SKM-1 (cell line): ENCODE measurements around the gene THOC7.

Experiments used
- DNase-seq: peaks from one replicate; lab custom pipeline; 2025; ENCODE audit not compliant: unreplicated experiment; lab: John Stamatoyannopoulos, UW

Gene THOC7

DNA sequence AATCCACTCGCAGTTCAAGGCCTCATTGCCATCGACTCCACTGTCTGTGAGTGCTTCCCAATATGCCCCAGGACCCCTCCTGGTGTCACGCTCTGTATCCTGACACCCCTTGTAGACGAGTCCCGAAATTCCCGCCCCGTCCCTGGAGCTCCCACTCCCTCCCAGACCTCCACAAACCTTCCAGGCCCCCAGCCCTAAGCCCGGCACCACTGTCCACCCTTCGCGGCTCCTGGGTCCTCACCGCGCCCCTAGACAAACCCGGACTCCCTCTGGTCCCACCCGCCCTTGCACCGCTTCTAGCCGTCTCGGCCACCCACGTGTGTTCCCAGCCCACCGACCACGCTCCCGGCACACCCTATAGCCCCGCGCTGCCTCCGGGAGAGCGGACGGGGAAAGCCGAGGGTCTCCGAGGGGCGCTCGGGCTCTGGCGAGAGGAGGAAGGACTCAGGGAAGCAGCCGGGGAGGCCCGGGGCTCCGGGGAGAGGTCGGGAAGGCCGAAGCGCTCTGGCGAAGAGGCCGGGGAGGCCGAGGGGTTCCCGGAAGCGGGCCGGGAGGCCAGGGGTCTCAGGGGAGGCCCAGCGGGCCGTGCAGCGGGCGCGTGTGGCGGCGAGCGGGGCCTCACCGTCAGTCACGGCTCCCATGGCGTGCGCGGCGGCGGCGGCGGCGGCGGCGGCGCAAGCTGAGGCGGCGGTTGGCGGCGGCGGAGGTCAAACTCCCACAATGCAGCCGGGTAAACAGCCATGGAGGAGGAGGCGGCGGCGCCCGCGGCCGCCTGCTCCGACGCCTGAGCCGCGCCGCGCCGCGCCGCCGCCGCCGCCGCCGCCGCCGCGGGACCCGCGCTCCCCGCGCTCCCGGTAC lies at the start of gene THOC7, which contains the start of gene ATXN7:
Gene THOC7 (minus strand): TSS at position 656 of the 858 bp plus-strand sequence. CDS start 15 bp downstream, at position 641.
Gene ATXN7 (plus strand): TSS at position 718 of the 858 bp plus-strand sequence. CDS start 48,732 bp downstream, outside the sequence.
- DNase-seq: no peak

DNA sequence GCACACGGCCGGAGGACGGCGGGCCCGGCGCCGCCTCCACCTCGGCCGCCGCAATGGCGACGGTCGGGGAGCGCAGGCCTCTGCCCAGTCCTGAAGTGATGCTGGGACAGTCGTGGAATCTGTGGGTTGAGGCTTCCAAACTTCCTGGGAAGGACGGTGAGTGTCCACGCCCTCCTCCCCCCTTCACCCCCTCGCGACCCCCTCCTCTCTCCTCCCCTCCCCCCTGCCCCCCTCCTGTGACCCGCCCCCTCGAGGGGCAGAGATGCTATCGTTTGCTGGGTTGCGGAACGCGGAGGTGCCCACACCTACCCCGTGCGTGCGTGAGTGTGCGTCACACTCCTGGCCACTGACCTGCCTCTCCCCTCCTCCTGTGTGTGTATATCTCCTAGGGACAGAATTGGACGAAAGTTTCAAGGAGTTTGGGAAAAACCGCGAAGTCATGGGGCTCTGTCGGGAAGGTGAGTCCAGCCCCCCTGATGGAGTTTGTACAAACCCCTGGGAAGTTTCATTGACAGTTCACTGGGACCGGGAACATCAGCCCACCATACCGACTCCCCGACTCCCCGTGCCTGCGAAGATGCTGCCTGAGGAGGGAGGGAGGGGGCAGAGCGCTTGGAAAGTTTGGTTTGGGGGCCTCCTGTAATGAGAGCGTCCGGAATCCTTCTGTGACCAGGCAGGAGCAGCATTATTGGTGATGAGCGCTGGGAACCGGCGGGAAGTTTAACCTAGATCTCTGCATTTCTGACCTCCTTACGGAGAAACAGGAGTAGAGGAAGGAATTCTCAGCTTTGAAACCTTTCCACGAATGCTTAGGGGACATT lies 49.4 kb upstream of the THOC7 start:
- DNase-seq: no peak

DNA sequence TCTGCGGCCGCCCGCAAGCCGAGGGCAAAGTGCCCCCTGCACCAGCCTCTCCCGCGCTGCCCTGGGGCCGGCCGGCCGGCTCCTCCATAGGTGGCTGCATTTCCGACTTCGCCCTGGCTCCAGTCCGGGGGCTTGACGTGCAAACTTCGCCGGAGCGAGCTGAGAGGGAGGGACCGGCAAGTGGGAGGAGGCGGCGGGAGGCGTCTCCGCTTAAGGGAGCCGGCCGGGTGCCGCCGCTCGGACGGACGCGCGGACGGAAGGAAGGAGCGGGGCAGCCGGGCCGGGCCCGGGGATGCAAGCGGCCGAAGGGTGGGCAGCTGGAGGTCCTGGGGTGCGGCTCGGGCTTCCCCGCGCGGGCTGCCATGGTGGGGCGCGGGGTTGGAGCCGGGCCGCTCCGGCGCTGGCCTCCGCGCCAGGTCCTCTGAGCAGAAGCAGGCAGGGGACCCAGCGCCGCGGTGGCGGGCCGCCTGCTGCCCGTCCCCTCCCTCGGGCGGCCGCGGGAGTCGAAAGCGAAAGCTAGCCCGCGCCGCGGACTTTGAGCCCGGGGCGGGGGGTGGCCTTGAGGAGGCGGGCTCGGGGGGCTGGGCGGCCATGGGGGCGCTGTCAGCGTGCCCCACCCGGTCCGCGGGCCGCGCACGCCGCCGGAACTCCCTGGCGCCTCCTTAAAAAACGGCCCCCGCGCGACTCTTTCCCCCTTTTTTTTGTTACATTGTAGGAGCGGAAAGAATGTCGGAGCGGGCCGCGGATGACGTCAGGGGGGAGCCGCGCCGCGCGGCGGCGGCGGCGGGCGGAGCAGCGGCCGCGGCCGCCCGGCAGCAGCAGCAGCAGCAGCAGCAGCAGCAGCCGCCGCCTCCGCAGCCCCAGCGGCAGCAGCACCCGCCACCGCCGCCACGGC lies 48.5 kb upstream of the THOC7 start, which contains the start of gene SCAANT1:
Gene SCAANT1 (minus strand): TSS at position 511 of the 895 bp plus-strand sequence.
- DNase-seq: peak; percentile 70

DNA sequence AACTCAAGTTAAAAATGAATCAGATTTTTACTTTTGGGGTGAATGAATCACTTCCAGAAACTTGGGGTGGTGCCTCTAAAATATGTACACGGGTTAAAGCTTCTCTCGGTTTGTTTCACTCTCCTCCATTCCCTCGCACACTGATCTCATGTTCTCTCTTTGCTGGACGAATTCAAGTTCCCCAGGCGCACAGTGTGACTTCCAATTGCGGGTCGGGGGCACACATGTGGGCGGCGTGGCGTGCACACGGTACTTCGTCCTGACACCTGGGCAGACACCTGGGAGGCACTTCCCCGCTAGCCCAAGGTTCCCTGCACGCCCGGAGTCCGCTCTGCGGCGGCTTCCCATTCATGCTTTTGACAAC lies 47.9 kb upstream of the THOC7 start:
- DNase-seq: no peak

DNA sequence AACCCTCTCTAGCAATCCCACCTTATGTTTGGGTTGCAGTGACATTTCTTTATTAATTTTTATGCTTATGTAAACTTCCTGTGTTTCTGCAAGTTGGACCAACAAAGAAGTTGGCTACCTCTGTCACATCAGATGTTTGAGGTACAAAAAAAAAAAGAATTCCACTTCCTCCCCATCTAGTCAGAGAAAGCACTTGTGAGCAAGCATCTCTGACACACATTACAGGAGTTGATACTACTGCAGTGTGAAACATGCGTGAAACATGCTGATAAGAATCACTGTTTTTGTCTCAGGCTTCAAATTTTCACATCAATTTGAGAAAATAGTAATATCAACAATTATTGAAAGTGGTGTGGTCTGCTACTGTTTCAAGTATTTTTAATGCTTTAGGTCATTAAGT lies 47.3 kb upstream of the THOC7 start:
- DNase-seq: no peak

DNA sequence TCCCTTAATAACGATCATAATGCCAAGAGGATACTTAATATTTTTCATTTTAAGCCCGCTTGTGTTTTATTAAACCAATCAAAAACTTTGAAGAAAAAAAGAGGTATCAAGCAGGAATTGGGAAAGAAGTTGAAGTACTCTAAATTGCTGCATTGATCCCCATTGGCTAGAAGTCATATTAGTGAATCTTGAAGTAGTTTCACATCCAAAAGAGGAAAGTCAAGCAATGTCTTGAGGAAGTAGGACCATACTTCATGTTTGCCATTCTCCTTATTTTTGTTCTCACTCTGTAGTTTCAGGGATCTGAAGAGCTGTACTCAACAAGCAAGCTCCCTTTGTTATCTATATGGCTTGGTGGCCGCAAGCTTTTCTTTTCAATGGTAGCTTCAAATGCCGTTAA lies 46.4 kb upstream of the THOC7 start:
- DNase-seq: no peak

DNA sequence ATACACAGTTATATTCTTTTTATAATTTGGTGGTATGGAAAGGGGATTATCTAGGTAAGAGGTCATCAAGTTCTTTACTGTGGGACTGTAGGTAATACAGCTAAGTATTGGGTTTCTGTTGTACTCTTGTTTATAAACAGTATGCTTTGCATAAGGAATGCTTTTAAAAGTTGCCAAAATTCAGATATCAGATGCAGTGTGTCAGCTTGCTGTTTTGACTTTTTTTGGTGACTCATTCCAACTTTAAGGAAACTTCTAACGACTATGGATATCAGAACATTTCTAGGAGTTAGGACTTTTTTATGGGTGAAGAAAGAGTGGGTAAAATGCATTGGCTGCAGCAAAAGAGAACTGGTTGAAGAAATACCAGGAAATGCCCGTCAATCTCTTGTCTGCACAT lies 45.8 kb upstream of the THOC7 start:
- no peak for DNase-seq

DNA sequence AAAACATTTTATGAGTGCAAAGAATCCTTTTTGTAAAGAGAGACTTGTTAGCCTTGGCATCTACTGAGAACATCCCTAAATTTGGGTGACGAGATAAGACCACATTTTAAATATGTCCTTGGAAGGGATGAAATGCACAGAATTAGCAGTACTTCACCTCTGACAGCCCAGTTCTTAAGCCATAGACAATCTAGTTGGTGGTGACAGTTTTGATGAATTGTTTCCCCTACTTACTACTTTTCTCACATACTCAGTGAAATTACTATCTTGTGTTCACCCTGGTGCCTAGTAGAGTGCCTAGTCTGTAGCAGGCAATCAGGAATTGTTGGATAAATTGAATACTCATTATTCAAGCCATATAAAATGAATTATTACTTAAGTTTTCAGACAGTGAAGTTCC lies 45.2 kb upstream of the THOC7 start:
- DNase-seq: no peak

DNA sequence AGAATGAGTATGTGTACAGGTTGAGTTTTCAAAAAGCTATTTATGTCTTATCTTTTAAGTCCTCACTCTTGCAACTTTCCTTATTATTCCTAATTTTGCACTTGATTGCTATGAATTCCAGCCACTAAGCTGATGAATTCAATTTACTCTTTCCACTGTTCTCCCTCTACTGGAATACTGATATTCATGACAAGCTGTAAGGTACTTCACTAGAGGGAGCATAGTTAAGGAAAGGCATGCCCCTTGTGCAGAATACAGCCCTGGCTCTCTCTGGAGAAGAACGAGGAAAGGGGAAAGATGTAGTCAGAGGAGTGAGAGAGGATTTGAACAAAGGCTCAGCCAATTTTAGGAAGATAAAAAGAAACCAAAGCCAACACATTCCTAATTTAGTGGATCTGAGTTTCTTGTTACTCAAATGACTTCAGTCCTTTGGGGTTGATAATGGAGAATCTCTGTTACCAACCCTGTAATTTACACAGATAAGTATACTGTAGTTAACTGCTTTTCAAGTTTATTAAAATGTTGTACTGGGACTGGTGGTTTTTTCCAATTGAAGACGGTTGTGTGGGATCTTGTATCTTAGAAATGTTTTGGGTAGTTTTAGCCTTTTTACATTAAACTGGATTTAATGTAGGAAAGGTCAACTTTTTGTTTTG lies 44.6 kb upstream of the THOC7 start:
- DNase-seq: no peak

DNA sequence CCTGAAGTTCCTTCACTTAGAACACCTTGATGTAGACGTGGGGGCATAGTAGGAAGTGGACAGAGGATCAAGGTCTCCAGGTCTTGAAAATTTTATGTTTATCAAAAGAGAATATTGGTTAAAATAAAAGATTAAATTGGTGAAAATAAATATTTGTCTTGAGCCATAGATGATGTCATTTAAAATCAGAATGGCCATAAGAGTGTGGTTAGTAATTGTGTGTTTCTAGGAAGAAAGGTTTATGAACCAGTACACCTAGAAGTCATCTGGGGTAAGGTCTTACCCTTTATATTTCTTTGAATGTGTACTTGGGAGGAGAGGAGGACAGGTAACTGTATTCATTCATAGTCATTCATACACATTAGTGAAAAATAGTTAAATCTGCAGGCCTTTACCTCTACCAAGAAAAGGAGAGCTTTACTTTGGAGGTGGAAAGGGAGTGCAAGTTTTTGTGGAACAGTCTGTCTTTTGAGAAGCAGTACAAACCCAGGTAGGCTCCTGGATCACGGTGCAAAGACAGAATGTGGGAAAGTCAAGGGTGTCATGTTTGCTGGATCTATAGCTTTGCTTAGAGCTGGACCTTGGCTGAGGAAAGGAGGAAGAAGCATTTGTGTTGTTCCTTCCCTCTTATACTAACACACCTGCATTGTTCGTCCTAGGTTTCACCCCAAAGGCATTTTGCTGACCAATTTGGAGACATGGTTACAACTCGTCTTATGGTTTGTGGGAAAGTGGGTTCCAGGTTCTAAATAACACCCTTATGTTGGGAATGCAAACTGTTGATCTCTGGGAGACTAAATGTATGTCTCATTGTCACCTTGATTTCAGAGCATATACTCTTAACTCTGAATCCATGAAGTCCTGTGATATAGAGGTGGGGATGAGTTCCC lies 42.4 kb upstream of the THOC7 start:
- DNase-seq: no peak

DNA sequence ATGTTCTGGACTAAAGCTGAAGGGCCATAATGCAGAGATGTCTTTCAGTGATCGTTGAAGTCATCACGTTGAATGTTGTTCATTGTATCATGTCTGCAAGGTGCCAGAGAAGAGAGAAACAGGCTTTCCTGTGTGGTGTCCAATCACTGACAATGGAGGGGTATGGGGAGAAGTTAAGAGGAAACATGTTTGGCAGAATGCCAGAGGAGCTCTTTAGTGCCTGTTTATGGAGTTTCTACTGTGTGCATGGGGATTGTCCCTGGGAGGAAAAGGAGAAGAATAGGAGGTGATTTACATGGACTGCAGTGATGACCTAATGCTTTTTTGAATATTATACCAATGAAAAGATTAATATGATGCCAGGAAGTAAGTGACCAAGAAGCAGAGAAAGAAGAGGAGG lies 36.9 kb upstream of the THOC7 start:
- no peak for DNase-seq

DNA sequence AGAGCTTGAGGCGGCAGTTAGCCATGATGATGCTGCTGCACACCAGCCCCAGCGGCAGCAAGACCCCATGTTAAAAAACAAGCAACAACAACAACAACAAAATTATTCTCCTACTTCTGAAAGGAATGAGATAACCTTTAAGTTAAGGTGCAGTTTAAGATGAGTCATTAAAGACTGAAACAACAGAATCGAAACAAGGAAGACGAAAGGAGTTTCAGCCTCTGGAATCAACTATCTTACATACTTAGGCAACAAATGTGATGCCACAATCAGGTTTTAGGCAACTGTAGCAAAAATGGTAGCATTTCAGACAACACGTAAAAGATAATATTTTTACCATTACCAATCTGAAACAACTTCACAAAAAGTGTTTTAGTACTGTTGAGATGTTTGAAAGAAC lies 36.4 kb upstream of the THOC7 start:
- no peak for DNase-seq

DNA sequence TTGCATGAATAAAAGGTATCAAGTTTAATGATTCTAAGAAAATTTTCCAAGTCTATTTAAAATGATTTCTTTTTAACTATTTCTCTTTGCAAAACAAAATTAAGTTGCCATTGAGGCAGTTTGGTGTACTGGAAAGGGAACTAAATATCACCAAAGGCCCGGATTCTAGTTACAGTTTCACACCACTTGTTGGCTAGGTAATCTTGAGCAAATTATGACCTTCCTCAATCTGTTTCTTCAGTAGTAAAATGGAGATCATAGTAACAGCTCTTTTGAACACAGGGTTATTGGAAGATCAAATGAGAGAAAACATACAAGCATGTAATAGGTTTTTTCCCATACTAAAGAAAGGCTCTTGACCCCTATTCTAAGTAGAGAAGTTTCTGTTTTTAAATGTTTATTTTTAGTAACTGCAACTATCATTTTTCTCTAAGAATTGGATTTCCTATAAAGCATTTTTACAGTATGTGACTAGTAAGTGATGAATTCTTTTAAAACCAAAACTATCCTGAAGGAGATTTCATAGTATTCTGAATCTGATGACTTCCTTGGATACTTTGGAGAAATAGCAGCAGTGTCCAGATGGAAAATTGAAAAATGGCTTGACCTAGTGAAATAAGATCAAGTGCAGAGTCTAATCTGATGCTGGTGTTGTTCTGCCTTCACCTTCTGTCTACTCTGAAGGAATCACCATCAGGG lies 32.9 kb upstream of the THOC7 start:
- DNase-seq: no peak

DNA sequence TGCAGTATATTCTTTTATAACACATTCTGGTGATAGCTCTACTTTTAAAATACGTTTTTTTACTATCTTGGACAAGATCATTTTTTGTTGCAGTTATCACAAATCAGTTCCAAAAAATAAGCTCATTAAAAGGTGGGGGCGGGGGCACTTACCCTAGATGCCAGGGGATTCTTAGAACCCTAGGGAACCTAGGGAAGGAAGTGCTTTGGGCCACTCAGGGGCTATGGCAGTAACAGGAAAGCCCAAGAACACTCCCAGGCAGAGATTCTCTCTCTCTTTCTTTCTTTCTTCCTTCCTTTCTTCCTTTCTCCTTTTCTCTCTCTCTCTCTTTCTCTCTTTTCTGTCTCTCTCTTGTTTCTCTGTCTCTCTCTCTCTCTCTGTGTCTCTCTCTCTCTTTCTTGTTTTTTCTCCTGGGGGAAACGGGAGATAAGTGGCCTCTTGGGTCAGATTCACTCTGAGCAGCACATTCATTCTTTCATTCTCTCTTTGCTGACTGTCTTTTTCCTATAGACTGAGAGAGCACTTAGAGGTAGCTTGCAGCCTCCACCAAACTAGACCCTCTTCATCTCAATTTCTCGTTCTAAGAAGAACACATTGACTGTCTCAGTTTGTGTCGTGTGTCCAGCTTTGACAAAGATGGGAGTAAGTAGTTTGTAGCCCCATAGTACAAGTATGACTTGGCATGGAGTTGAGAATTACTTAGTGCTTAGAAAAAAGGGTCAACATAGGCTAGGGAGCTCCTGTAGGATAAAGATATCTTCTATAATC lies 32.0 kb upstream of the THOC7 start:
- no peak for DNase-seq

DNA sequence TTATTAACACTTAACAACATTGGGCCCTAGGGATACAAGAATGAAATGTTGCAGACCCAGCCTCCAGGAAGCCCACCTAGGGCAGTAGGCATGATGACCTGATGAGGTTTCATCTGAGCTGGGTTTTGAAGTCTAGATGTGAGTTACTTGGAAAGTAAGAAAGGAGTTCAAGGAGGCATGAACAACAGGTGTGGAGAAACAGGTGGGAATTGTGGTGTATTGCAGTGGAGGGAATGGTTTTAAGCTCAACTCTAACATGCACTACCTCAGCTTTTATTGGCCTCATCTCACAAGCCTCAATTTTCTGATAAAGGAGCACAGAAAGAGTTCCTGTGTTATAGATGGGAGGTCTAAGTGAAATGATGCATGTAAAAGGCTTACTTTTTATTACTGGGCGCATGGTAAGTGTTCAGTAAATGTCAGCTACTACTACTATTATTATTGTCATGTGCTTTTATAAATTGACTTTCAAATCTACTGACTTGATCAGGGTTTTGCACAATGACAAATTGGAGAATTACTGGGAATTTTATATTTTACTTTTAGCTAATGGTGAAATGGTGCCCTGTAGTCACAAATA lies 29.3 kb upstream of the THOC7 start:
- DNase-seq: no peak

DNA sequence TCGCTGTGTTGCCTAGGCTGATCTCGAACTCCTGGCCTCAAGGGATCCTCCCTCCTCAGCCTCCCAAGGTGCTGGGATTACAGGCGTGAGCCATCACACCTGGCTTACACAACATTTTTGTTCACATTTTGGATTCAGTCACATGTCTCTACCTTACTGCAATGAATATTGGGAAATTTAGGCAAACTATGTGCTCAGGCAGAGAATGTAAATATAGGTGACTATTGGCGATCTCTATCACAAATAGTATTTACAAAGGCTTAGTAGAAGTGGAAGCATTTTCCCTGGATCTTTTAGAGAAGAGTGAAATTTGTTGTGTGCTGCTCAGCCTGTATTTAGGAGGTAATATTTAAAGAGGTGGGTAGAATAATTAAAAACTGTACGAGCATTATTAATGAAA lies 27.9 kb upstream of the THOC7 start:
- no peak for DNase-seq

DNA sequence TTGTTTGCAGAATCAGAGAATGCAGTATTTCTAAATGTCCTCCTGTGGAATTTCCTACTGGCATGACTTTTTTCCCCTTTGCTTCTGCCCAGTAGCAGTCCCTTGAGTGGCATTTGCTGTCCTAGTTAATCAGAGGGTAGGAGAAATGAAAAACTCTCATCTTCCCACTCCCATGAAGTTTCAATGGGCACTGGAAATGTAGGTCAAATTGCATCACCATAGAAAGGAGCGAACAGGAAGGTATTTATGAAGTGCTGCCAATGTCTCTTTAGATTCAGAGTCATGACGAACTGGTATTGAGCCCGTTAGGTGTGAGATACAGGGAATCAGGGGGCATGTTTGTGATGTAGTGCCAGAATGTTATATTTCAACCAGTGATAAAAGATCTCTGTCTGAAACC lies 23.3 kb upstream of the THOC7 start:
- no peak for DNase-seq

DNA sequence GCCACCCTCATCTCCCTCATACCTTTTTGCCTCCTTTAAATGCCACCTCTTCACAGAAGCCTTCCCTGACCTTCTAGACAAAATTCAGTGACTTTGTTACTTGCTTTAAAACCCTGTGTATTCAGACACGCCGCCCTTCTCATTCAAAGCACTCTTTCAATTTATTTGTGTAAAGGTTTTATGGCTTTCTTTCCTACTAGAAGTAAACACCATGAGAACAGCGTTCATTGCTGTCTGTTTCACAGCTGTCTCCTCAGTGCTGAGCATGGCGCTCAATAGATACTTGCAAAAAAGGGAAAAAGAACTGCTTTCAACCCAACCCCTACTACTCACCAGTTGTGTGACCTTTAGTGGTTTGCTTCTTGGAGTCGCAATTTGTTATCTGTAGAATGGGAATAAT lies 17.0 kb upstream of the THOC7 start:
- no peak for DNase-seq
